ENCODE results near the gene COL5A1.

DNA sequence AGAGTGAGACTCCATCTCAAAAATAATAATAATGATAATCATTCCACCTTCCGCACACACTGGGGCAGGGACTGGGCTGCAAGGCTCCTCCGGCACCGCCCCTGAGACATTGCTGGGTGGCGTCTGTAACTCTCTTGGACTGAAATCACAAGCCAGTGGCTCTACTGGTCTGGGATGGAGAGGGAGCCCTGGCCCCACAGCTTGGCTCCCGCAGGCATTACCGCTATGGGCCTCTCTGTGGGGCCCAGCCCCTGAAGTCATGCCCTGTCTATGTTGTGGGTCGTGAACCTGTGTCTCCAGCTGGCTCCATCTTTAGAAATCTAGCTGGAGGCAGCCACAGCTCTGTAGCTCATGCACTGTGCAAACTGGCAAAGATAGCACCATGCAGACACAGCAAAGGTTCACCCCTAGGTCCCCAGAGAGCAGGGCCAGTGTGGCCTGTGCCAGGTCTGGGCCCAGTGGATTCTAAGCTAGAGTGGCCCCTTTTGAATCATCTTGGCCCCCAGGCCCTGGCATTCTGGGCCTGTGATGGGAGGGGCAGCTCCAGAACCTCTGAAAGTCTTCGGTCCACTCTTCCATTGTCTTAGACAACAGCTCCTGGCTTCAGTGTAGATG, 36.1 kb upstream of the COL5A1 start:
- TF ChIP-seq, protein P1, sequence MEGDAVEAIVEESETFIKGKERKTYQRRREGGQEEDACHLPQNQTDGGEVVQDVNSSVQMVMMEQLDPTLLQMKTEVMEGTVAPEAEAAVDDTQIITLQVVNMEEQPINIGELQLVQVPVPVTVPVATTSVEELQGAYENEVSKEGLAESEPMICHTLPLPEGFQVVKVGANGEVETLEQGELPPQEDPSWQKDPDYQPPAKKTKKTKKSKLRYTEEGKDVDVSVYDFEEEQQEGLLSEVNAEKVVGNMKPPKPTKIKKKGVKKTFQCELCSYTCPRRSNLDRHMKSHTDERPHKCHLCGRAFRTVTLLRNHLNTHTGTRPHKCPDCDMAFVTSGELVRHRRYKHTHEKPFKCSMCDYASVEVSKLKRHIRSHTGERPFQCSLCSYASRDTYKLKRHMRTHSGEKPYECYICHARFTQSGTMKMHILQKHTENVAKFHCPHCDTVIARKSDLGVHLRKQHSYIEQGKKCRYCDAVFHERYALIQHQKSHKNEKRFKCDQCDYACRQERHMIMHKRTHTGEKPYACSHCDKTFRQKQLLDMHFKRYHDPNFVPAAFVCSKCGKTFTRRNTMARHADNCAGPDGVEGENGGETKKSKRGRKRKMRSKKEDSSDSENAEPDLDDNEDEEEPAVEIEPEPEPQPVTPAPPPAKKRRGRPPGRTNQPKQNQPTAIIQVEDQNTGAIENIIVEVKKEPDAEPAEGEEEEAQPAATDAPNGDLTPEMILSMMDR (IDR thresholded peaks at IDR 0.05), result no peak
- no peak for TF ChIP-seq POLR2A (IDR thresholded peaks at IDR 0.05)

Measured in tibial nerve (tissue), 3 donors.